NB4 (cell line): ENCODE results near the gene ACMSD.

ENCODE experiments used
- MAX ChIP-seq: IDR thresholded peaks from 2 replicates; pipeline ENCODE4 v1.6.1; 2011; ENCODE audit warnings: low read depth, low read length
- POLR2A ChIP-seq: IDR thresholded peaks from 2 replicates; pipeline ENCODE4 v1.6.1; 2011; ENCODE audit warnings: mild to moderate bottlenecking; ENCODE audit not compliant: insufficient read length; ENCODE audit errors: extremely low read depth
- TF ChIP-seq, protein P1 (sequence below): IDR thresholded peaks from one replicate; pipeline ENCODE4 v1.5.1; 2012; ENCODE audit warnings: low read depth, low read length

- TF ChIP-seq, protein P1, sequence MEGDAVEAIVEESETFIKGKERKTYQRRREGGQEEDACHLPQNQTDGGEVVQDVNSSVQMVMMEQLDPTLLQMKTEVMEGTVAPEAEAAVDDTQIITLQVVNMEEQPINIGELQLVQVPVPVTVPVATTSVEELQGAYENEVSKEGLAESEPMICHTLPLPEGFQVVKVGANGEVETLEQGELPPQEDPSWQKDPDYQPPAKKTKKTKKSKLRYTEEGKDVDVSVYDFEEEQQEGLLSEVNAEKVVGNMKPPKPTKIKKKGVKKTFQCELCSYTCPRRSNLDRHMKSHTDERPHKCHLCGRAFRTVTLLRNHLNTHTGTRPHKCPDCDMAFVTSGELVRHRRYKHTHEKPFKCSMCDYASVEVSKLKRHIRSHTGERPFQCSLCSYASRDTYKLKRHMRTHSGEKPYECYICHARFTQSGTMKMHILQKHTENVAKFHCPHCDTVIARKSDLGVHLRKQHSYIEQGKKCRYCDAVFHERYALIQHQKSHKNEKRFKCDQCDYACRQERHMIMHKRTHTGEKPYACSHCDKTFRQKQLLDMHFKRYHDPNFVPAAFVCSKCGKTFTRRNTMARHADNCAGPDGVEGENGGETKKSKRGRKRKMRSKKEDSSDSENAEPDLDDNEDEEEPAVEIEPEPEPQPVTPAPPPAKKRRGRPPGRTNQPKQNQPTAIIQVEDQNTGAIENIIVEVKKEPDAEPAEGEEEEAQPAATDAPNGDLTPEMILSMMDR: no peak
- TF ChIP-seq POLR2A: no peak
- no peak for TF ChIP-seq MAX
Measured at GRCh38 chr2:134835471-134835870, 2.9 kb upstream of the ACMSD start.
